HG02973 (cell line): ENCODE data around the gene ENOX2.
"Not testable (repeated sequence)": the region's sequence is repeated elsewhere in the genome, so short reads cannot be mapped to it uniquely, and the experiment has no call there.

Source experiments
- ATAC-seq: cut with Tn5 transposase; IDR thresholded peaks from one replicate; pipeline ENCODE4 v1.9.1; 2021; ENCODE audit warnings: moderate library complexity; ENCODE audit not compliant: unreplicated experiment

The ENOX2 gene

DNA sequence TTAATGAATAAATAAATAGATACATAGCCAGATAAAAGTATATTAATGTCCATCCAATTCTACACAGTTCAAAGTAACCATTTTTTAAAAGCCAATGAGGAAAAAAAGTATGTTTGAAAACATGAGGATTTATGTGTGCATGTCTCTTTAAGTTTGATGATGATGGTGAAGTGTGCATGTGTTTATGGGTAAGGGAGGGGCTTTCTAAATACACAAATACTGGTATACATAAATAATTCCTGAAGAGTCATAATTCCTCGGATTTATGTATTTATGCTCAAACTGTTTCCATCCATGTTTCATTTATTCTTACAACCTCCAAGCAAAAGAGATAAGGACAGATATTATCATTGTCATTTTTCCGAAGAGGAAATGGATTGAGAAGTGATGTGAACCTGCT is 75.4 kb downstream of the ENOX2 start:
- no peak for ATAC-seq

DNA sequence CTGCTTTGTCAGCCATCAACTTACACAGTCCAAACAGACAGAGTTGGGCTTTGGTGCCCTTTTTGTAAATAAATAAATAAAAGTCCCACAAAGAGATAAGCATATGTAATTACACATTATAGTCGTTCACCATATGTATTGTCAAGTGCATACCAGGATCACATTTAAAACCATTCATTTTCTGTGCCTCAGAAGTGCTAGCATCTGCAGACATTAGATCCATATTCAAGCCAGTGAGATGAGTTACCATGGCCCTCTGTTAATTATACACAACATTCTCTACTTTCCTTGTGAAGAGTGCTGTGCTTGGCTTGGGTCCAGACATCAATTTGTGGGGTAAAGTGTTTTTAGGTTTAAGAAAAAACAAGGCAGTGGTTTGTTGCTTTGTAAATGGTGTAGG is 76.8 kb downstream of the ENOX2 start:
- ATAC-seq: no peak

- ATAC-seq: no peak
These were observed 77.5 kb downstream of the ENOX2 start for GRCh38 chrX:130825525-130825924.

- not testable (repeated sequence) for ATAC-seq
These were observed 83.6 kb downstream of the ENOX2 start for GRCh38 chrX:130819367-130819766.

DNA sequence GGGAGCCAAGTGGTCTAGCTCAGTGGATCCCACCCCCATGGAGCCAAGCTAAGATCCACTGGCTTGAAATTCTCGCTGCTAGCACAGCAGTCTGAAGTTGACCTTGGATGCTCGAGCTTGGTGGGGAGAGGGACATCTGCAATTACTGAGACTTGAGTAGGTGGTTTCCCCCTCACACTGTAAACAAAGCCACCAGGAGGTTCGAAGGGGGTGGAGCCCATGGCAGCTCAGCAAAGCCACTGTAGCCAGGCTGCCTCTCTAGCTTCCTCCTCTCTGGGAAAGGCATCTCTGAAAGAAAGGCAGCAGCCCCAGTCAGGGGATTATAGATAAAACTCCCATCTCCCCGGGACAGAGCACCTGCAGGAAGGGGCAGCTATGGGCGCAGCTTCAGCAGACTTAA is 89.1 kb downstream of the ENOX2 start:
- not testable (repeated sequence) for ATAC-seq

DNA sequence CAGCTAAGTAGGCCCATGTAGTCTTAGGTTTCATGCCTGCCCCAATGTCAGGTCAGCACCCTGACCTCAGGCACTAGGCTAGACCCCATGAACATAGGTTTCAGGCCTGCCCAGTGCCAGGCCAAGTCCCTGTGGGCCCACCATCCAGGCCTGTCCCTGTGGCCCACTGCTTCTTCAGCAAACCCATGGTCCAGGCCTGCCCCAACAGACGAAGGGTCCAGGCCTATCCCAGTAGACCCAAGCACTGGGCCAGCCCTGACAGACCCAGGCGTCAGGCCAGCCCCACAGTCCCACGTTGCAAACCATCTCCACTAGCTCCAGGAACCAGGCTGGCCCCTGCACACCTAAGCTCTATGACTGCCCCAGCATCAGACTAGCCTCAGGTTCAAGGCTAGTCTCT is 92.4 kb downstream of the ENOX2 start:
- ATAC-seq: no peak

DNA sequence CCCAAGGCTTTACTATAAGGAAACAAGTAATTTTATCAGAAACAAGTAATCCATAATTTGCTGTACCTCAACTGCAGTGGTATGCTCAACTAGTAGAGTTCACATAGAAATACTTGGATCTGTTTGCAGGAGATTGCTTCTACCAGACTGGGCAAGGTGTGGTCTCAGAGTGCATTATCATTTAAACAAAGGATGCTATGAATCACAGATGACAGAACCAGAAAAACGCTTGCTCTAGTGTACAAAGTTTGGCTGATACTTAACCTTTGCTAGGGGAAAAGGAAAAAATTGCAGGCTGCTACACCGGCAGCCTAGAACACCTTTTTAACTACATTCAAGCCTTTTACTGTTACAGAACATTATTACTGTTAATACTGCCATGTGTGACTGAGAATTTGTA is 97.1 kb downstream of the ENOX2 start:
- no peak for ATAC-seq

DNA sequence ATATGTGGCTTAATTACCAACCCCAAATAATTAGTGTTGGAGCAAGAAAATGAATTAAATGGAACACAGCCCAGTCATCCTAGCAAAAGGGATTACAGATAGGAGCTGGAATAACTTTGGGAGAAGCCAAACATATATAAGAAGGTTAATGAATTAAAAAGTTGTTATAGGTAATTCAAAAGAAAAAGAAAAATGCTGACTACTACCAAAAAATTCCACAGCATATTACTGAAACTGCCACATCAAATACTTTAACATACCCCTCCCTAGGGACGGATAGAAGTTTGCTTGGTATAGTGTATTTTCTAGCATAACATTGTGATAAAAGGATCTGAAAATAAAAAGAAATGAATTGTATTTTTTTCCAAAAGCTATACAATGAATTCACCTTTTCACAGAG is 99.5 kb downstream of the ENOX2 start:
- no peak for ATAC-seq

GRCh38 chrX:130801901-130802300 is 101.1 kb downstream of the ENOX2 start:
- ATAC-seq: no peak

GRCh38 chrX:130799393-130799792 is 103.6 kb downstream of the ENOX2 start:
- ATAC-seq: no peak

DNA sequence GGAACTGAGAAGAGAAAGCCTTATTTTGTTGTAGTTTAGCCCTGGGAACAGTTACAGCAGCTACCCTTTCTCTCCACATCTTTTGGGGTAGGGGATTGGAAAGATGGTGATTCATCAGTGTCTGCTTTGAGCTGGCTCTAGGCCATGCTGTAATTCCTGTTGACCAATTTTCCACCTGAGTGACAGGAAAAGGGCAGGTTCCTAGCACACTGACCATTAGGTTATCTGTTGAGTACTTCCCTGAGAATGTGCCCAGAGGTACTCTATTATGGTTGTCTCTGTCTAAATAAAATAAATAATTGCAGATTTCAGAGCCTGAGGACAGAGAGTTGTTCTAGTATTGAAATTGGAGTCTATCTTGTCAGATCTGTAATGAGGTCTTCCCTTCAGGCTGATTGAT is 109.0 kb downstream of the ENOX2 start:
- ATAC-seq: no peak

DNA sequence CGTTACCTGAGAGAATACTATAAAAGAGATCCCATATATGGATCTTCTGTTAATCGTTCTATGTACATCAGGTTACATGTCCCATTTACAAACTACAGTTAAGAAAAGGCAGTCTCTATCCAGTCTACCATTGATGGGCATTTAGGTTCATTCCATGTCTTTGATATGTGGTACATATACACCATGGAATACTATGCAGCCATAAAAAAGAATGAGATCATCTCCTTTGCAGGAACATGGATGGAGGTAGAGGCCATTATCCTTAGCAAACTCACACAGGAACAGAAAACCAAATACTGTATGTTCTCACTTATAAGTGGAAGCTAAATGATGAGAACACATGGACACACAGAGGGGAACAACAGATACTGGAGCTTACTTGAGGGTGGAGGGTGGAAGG is 111.1 kb downstream of the ENOX2 start:
- not testable (repeated sequence) for ATAC-seq

DNA sequence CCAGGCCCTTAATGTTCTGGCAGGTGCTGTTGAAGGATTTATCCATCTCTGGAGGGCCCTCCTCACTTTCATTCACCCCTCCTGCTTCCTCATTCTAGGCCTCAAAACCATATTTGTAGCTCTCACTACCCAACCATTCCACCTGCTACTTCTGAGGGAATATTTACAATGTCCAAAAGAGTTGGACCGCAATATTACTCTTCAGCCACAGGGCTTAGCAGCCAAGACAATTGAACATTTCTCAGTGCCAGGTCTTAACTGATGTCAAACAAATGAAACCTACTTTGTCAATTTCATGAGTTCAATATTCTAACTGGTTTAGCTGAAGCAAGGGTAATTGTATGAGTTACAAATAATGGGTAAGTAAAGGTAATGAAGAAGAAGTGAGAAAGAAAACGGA is 113.2 kb downstream of the ENOX2 start:
- ATAC-seq: no peak

DNA sequence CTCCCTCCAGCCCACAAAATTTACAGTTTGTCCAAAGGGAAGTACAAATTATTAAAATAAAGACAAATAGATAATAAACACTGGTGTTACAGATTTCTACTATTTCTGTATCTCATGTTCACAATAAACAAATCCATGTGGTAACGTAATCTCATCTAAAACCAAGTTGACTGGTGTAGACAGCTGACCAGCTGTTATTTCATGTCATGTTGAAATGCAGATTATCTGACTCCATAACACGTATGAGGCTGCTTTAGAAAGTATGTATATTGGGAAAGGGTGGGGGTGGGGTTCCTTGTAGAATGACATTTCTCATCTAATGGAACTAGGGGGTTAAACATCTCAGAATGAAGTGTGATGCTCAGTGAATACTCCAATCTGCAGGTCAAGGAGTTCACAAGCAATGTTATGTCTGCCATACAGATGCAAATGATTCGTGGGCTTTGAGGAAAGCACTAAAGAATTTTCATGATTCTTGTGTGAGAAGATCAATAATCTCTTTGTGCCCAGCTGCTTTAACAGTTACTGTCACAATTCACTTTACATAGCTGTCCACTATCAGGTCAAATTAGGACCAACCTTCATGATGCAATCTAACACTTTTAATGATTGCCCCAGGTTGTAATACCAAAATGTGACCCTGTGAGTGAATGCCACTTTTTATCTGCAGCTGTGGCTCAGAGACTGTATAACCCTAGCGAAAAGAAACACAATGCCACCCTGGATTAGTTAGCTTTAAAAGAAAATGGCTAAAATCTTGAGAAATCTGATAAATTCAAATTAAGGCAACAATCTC is 114.0 kb downstream of the ENOX2 start:
- ATAC-seq: no peak

GRCh38 chrX:130786030-130786429 is 117.0 kb downstream of the ENOX2 start:
- no peak for ATAC-seq

DNA sequence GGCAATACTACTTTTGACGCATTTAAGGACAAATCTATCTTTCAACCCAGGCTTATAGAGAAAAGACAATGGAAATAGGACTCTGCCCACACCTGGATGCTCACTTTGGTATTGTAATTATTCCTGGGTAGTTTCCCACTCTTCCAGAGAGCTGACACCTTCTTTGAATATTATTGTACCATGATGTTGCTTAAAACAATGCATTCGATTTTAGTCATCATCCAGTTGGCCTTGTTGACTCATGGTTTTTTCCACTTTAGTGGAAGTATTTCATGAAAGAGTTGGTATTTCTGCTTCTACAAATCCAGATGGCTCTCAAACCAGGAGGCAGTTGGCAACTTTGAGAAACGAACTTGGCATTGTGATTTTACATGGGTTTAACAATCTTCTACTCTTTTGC is 124.2 kb downstream of the ENOX2 start:
- no peak for ATAC-seq

- ATAC-seq: no peak
These were observed 127.2 kb downstream of the ENOX2 start for GRCh38 chrX:130775849-130776248.

GRCh38 chrX:130772776-130773143 is 130.2 kb downstream of the ENOX2 start:
- no peak for ATAC-seq

GRCh38 chrX:130772105-130772775 is 130.8 kb downstream of the ENOX2 start:
- no peak for ATAC-seq

- no peak for ATAC-seq
These were observed 131.4 kb downstream of the ENOX2 start for GRCh38 chrX:130771648-130772047.

GRCh38 chrX:130771230-130771629 is 131.8 kb downstream of the ENOX2 start:
- no peak for ATAC-seq

DNA sequence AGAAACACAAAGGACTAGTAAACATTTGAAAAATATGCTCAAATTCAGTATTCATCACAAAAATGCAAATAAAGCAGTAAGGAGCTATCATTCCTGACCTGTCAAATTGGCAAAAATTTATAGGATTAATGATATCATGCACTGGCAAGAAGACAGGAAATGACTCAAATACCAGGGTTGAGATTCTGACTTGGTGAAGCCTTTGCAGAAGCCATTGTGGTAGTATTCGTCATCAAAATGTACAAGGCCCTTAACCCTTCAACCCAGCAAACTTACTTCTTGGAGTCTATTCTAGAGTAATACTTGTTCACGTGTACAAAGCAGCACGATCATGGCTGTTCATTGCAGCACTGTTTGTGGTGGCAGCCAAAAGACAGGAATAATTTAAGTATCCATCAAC is 132.4 kb downstream of the ENOX2 start:
- ATAC-seq: no peak

DNA sequence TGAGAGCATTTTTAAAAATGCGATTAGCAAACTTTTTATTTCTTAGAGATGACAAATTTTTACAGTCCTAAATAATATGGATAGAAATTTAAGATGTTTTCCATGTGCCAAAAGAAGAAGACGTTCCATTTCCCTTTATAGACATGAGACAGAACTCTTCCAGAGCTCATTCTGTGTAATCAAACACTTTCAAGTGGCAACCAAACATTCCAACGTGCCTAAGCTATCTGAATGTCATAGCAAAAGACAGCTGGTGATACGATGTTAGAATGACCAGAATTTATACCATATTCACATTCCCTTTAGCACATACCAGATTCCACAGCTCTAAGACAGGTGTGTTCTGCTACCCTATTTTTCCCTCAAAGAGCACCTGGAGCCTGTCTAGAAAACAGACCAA is 133.2 kb downstream of the ENOX2 start:
- ATAC-seq: no peak
